Measurements from ENCODE around the gene S100A10. TPM values are rescaled to one million over a fixed set of nuclear protein-coding genes. Genes with fewer than 3 reads are reported as not detected.

Gene S100A10
- total and polyA plus RNA-seq, 2 of the 4 experiments (the other 2 are of a cell fraction), result 86.0 to 277 TPM

DNA sequence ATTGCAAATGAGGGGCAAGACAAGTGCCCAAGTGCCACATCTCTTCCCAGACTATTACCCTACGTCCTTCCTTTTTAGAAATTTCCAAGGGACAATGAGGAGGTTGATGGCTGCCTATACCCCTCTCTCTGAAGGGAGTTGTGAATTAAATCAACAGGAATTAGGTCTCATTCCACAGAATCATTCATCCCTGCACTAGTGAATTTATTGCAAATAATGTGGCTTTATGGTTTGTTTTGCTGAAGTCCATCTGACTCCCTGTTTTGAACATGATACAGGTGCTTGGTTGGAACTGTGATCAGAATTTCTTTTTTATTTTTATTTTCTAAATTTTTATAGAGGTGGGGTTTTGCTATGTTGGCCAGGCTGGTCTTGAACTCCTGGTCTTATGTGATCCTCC lies 50.1 kb downstream of the S100A10 start:
- no peaks in the 10 kb centered on the region for H3K9me3 ChIP-seq (ENCODE audit: control insufficient read depth, insufficient read depth, low read length)
- no peak overlapping the region for H3K27ac ChIP-seq (ENCODE audit: insufficient read depth, low read length)
- no TSS peak for BruUV-seq (replicated peaks)
- no peak for DNase-seq
- no peak overlapping the region for H2AK5ac ChIP-seq (ENCODE audit: low read depth, low read length)
- no peaks in the 10 kb centered on the region for H3K27me3 ChIP-seq (ENCODE audit: control insufficient read depth, insufficient read depth, low read length)
- H3K18ac ChIP-seq (ENCODE audit: low read depth, low read length), result no peak overlapping the region
- WGBS, 2 experiments (ENCODE audit: extremely low coverage in 2 of 2, insufficient read length in 1 of 2), result no CpG with 5 or more reads among the region's 1 CpG
- H2BK120ac ChIP-seq (ENCODE audit: low read depth, low read length), result no peak overlapping the region
- H4K91ac ChIP-seq (ENCODE audit: insufficient read depth, low read depth, low read length), result no peak overlapping the region
- H3K4me3 ChIP-seq (ENCODE audit: insufficient read depth, low read depth, low read length), result no peak overlapping the region
- CTCF ChIA-PET, result no interaction called here
- intact Hi-C loops (cut with micrococcal nuclease), result no loop called here
- dilution Hi-C loops (cut with HindIII; ENCODE audit: low sequenced_read_pairs, unreplicated experiment), result no loop called here
- no peak overlapping the region for H3K14ac ChIP-seq (replicated peaks; ENCODE audit: low read depth, low read length)
- H3K79me1 ChIP-seq (ENCODE audit: low read depth in 1 of 2, low read length in 2 of 2), result no peaks in the 10 kb centered on the region
- no peak overlapping the region for H3K4ac ChIP-seq (ENCODE audit: low read depth, low read length)
- H2BK15ac ChIP-seq (ENCODE audit: low read depth, low read length), result no peak overlapping the region
- no peaks in the 10 kb centered on the region for H3K36me3 ChIP-seq (ENCODE audit: control insufficient read depth, insufficient read depth, low read length)
- no peak overlapping the region for H4K5ac ChIP-seq (ENCODE audit: low read depth, low read length)
- no peak overlapping the region for H3K23ac ChIP-seq (ENCODE audit: low read depth, low read length)
- no peak overlapping the region for H4K8ac ChIP-seq (ENCODE audit: low read depth in 2 of 2, low read length in 2 of 2)
- no peaks in the 10 kb centered on the region for H4K20me1 ChIP-seq (ENCODE audit: insufficient read depth, low read length)
- no peak overlapping the region for H2AK9ac ChIP-seq (replicated peaks; ENCODE audit: low read depth, low read length, poor library complexity)
- H3K4me1 ChIP-seq (ENCODE audit: control insufficient read depth, insufficient read depth, low read length), result peaks cover 6% of the 10 kb centered on the region
- in situ Hi-C loops (cut with MboI; ENCODE audit: low sequenced_read_pairs), result no loop called here
- H2AFZ ChIP-seq (replicated peaks; ENCODE audit: low read length, poor library complexity), result no peak overlapping the region
- POLR2A ChIA-PET (ENCODE audit: unreplicated experiment), result no interaction called here
- no peak overlapping the region for H3K9ac ChIP-seq (ENCODE audit: low read depth, low read length)
- TF ChIP-seq ELK1 (IDR thresholded peaks at IDR 0.05; ENCODE audit: borderline replicate concordance, low read depth, low read length) (no peak), CTCF (conservative IDR thresholded peaks at IDR 0.05; ENCODE audit: low read depth, low read length) (no peak), MAZ (IDR thresholded peaks at IDR 0.05; ENCODE audit: borderline replicate concordance, low read depth, low read length) (no peak), BHLHE40 (IDR thresholded peaks at IDR 0.05; ENCODE audit: low read depth, low read length) (no peak), RFX5 (IDR thresholded peaks at IDR 0.05; ENCODE audit: low read depth, low read length) (no peak), MAFK (IDR thresholded peaks at IDR 0.05; ENCODE audit: low read depth, low read length) (no peak), FOS (IDR thresholded peaks at IDR 0.05; ENCODE audit: low read depth, low read length) (no peak), SMC3 (IDR thresholded peaks at IDR 0.05; ENCODE audit: low read depth, low read length) (no peak), MXI1 (IDR thresholded peaks at IDR 0.05; ENCODE audit: borderline replicate concordance, low read depth, low read length) (no peak), RAD21 (IDR thresholded peaks at IDR 0.05; ENCODE audit: low read length) (no peak), POLR2A (IDR thresholded peaks at IDR 0.05; ENCODE audit: low read depth, low read length) (no peak), NFE2L2 (IDR thresholded peaks at IDR 0.05; ENCODE audit: low read depth, low read length) (no peak), CHD1 (IDR thresholded peaks at IDR 0.05; ENCODE audit: low read depth, low read length) (no peak), RCOR1 (IDR thresholded peaks at IDR 0.05; ENCODE audit: insufficient replicate concordance, low read length) (no peak)
- peaks cover 13% of the 10 kb centered on the region for H3K9me1 ChIP-seq (ENCODE audit: insufficient read depth, low read length)
- H2BK5ac ChIP-seq (ENCODE audit: low read depth, low read length, poor library complexity, severe bottlenecking), result no peak overlapping the region
- no peak overlapping the region for H2BK20ac ChIP-seq (ENCODE audit: low read depth, low read length)
- no peak overlapping the region for H3K56ac ChIP-seq (ENCODE audit: extremely low read depth, insufficient read depth, low read length)
- ATAC-seq (ENCODE audit: low read depth), result no peak
- H3K4me2 ChIP-seq (ENCODE audit: low read depth, low read length), result no peak overlapping the region

Measured in IMR-90 (cell line).